ENCODE data around the gene OSTN.

The OSTN gene

GRCh38 chr3:191254098-191254873, 55.2 kb downstream of the OSTN start:
- TF ChIP-seq EP300 (IDR thresholded peaks at IDR 0.05; ENCODE audit: borderline replicate concordance) (no peak), YY1 (IDR thresholded peaks at IDR 0.05; ENCODE audit: low read depth) (no peak), EGR1 (IDR thresholded peaks at IDR 0.05) (no peak), CEBPB (IDR thresholded peaks at IDR 0.05) (no peak), CREB1 (IDR thresholded peaks at IDR 0.05; ENCODE audit: low read depth) (no peak)

GRCh38 chr3:191255156-191255555, 56.1 kb downstream of the OSTN start:
- TF ChIP-seq RAD21 (IDR thresholded peaks at IDR 0.05; ENCODE audit: low read depth) (no peak), YY1 (IDR thresholded peaks at IDR 0.05; ENCODE audit: low read depth) (no peak), FOXM1 (IDR thresholded peaks at IDR 0.05; ENCODE audit: borderline replicate concordance, low read depth) (no peak), ZBTB7A (IDR thresholded peaks at IDR 0.05; ENCODE audit: low read depth) (no peak), EGR1 (IDR thresholded peaks at IDR 0.05) (no peak), TCF12 (IDR thresholded peaks at IDR 0.05; ENCODE audit: low read depth) (no peak), TAF1 (IDR thresholded peaks at IDR 0.05; ENCODE audit: low read depth) (no peak), CEBPB (IDR thresholded peaks at IDR 0.05) (no peak), NFIC (IDR thresholded peaks at IDR 0.05) (no peak), REST (IDR thresholded peaks at IDR 0.05; ENCODE audit: low read depth) (no peak), EP300 (IDR thresholded peaks at IDR 0.05; ENCODE audit: borderline replicate concordance) (no peak), TEAD4 (IDR thresholded peaks at IDR 0.05) (no peak), MAX (IDR thresholded peaks at IDR 0.05) (no peak), USF1 (IDR thresholded peaks at IDR 0.05) (no peak), CREB1 (IDR thresholded peaks at IDR 0.05; ENCODE audit: low read depth) (no peak)

- no peak for TF ChIP-seq NFIC (IDR thresholded peaks at IDR 0.05)
- no peak for TF ChIP-seq ZBTB7A (IDR thresholded peaks at IDR 0.05; ENCODE audit: low read depth)
- TF ChIP-seq MAX (IDR thresholded peaks at IDR 0.05), result no peak
- no peak for TF ChIP-seq REST (IDR thresholded peaks at IDR 0.05; ENCODE audit: low read depth)
- no peak for TF ChIP-seq CEBPB (IDR thresholded peaks at IDR 0.05)
- TF ChIP-seq FOXM1 (IDR thresholded peaks at IDR 0.05; ENCODE audit: borderline replicate concordance, low read depth), result no peak
- no peak for TF ChIP-seq EGR1 (IDR thresholded peaks at IDR 0.05)
- TF ChIP-seq CREB1 (IDR thresholded peaks at IDR 0.05; ENCODE audit: low read depth), result no peak
- no peak for TF ChIP-seq EP300 (IDR thresholded peaks at IDR 0.05; ENCODE audit: borderline replicate concordance)
- no peak for TF ChIP-seq YY1 (IDR thresholded peaks at IDR 0.05; ENCODE audit: low read depth)
- TF ChIP-seq RAD21 (IDR thresholded peaks at IDR 0.05; ENCODE audit: low read depth), result no peak
- no peak for TF ChIP-seq TAF1 (IDR thresholded peaks at IDR 0.05; ENCODE audit: low read depth)
- TF ChIP-seq TCF12 (IDR thresholded peaks at IDR 0.05; ENCODE audit: low read depth), result no peak
These were observed 57.4 kb downstream of the OSTN start for GRCh38 chr3:191256405-191256804.

GRCh38 chr3:191257286-191257685, 58.2 kb downstream of the OSTN start:
- no peak for TF ChIP-seq TAF1 (IDR thresholded peaks at IDR 0.05; ENCODE audit: low read depth)
- TF ChIP-seq ZBTB7A (IDR thresholded peaks at IDR 0.05; ENCODE audit: low read depth), result no peak
- no peak for TF ChIP-seq REST (IDR thresholded peaks at IDR 0.05; ENCODE audit: low read depth)
- TF ChIP-seq MAX (IDR thresholded peaks at IDR 0.05), result no peak
- TF ChIP-seq CREB1 (IDR thresholded peaks at IDR 0.05; ENCODE audit: low read depth), result no peak
- no peak for TF ChIP-seq FOXM1 (IDR thresholded peaks at IDR 0.05; ENCODE audit: borderline replicate concordance, low read depth)
- TF ChIP-seq TEAD4 (IDR thresholded peaks at IDR 0.05), result no peak
- TF ChIP-seq USF1 (IDR thresholded peaks at IDR 0.05), result no peak
- no peak for TF ChIP-seq RAD21 (IDR thresholded peaks at IDR 0.05; ENCODE audit: low read depth)
- TF ChIP-seq TCF12 (IDR thresholded peaks at IDR 0.05; ENCODE audit: low read depth), result no peak
- no peak for TF ChIP-seq CEBPB (IDR thresholded peaks at IDR 0.05)
- TF ChIP-seq EP300 (IDR thresholded peaks at IDR 0.05; ENCODE audit: borderline replicate concordance), result no peak
- TF ChIP-seq EGR1 (IDR thresholded peaks at IDR 0.05), result no peak
- TF ChIP-seq YY1 (IDR thresholded peaks at IDR 0.05; ENCODE audit: low read depth), result no peak
- no peak for TF ChIP-seq NFIC (IDR thresholded peaks at IDR 0.05)

Data from Ishikawa (cell line).